Ishikawa (cell line): ENCODE results near the gene SENP5.

Experiments used
- CEBPB ChIP-seq: IDR thresholded peaks from 2 replicates; pipeline ENCODE4 v1.6.1; 2012
- CREB1 ChIP-seq: IDR thresholded peaks from 2 replicates; pipeline ENCODE4 v1.6.1; 2012; ENCODE audit warnings: low read depth
- EGR1 ChIP-seq: IDR thresholded peaks from 2 replicates; pipeline ENCODE4 v1.6.1; 2012
- EP300 ChIP-seq: IDR thresholded peaks from 2 replicates; pipeline ENCODE4 v1.6.1; 2012; ENCODE audit warnings: borderline replicate concordance
- FOXM1 ChIP-seq: IDR thresholded peaks from 2 replicates; pipeline ENCODE4 v1.6.1; 2012; ENCODE audit warnings: low read depth, borderline replicate concordance
- MAX ChIP-seq: IDR thresholded peaks from 2 replicates; pipeline ENCODE4 v1.6.1; 2012
- NFIC ChIP-seq: IDR thresholded peaks from 2 replicates; pipeline ENCODE4 v1.6.1; 2012
- RAD21 ChIP-seq: IDR thresholded peaks from 2 replicates; pipeline ENCODE4 v1.6.1; 2012; ENCODE audit warnings: low read depth
- REST ChIP-seq: IDR thresholded peaks from 2 replicates; pipeline ENCODE4 v1.6.1; 2012; ENCODE audit warnings: low read depth, mild to moderate bottlenecking
- TAF1 ChIP-seq: IDR thresholded peaks from 2 replicates; pipeline ENCODE4 v1.6.1; 2012; ENCODE audit warnings: low read depth, mild to moderate bottlenecking
- TEAD4 ChIP-seq: IDR thresholded peaks from 2 replicates; pipeline ENCODE4 v1.6.1; 2012
- USF1 ChIP-seq: IDR thresholded peaks from 2 replicates; pipeline ENCODE4 v1.6.1; 2012
- YY1 ChIP-seq: IDR thresholded peaks from 2 replicates; pipeline ENCODE4 v1.6.1; 2012; ENCODE audit warnings: low read depth
- ZBTB7A ChIP-seq: IDR thresholded peaks from 2 replicates; pipeline ENCODE4 v1.6.1; 2012; ENCODE audit warnings: low read depth

GRCh38 chr3:196936288-196936687 lies 68.6 kb downstream of the SENP5 start:
- TF ChIP-seq TAF1: no peak
- no peak for TF ChIP-seq REST
- TF ChIP-seq MAX: no peak
- TF ChIP-seq YY1: no peak
- TF ChIP-seq EP300: no peak
- no peak for TF ChIP-seq CEBPB
- TF ChIP-seq CREB1: no peak
- no peak for TF ChIP-seq TEAD4
- TF ChIP-seq RAD21: no peak
- TF ChIP-seq FOXM1: no peak
- no peak for TF ChIP-seq EGR1
- no peak for TF ChIP-seq USF1
- TF ChIP-seq ZBTB7A: no peak
- TF ChIP-seq NFIC: no peak
